GM18870 (cell line): Measurements from ENCODE around the gene HMCN2.

Experiments
- ATAC-seq: cut with Tn5 transposase; IDR thresholded peaks from one replicate; pipeline ENCODE4 v1.9.1; 2021; ENCODE audit warnings: moderate library complexity; ENCODE audit not compliant: unreplicated experiment

Gene HMCN2

DNA sequence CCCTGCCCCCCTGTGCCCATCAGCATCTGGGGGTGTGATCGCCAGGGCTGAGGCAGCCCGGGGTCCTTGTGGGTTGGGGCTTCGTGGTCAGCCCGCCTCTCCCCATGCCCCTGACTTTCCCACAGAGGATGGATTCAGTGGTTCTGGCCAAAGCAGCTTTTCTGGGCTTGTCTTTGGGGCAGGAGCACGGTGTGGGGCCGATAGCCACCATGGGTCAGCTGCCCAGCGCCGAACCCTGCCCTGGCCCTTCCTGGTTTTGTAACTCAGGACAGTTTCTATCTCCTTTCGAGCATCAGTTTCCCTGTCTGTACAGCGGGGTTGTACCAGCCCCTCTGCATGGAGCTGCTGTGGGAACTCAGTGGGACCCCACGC, 77.1 kb downstream of the HMCN2 start:
- ATAC-seq: no peak

- ATAC-seq: no peak
These were observed 77.9 kb downstream of the HMCN2 start for GRCh38 chr9:130343445-130343918.

- no peak for ATAC-seq
These were observed 78.8 kb downstream of the HMCN2 start for GRCh38 chr9:130344366-130344765.

GRCh38 chr9:130345009-130345896, 79.7 kb downstream of the HMCN2 start:
- ATAC-seq: no peak

DNA sequence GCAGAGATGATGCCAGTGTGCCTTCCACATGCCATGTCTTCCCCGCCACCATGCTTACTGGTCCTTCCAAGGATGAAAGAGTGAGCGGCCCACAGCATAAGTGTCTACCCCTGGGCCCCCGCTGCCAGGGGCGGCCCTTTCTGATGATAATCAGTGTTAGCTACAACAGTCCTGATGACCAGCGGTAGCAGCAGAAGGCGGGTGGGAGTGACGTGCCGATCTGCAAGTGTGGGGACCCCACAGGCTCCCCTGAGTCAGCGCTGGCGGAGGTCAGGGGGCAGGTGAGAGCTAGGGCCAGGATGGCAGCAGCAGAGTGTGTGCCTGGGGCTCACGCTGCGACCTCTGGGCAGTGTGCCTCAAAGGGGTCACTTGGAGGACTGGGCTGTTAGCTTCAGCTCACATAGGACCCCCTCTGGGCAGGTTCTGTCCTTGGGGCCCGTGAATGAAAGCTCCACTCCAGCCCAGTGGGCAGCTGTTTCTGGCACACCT, 80.4 kb downstream of the HMCN2 start:
- ATAC-seq: no peak

GRCh38 chr9:130346431-130346830, 80.9 kb downstream of the HMCN2 start:
- ATAC-seq: no peak

DNA sequence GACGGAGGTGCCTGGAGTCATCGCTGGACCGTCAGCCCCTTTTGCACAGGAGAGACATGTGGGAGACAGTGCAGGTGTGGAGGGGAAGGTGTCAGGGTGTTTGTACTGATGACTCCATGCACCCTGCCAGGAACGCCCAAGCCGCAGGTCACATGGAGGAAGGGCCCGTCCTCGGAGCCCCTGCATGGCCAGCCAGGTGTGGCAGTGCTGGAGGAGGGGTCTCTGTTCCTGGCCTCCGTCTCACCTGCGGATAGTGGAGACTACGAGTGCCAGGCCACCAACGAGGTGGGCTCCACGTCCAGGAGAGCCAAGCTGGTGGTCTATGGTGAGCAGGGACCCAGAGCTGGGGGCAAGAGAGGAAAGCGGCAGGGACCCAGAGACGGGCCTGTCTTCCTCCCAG, 81.5 kb downstream of the HMCN2 start:
- ATAC-seq: no peak

DNA sequence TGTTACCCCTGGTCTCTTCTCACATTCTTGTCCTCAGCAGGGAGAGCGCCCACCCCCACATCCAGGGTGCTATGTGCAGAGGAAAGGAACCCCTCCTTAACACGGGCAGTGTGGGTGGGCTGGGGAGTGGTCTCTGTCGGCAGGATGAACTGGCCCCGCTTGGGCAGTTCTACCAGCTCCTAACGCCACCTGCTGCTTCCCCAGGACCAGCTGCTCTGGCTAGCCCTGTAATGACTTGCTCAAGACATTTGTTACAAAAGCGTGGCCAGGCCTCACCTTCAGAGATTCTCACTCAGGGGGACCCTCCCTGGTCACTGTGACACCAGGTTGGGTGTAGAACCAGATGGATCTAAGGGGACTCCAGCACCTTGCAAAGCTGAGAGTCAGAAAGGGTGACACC, 82.4 kb downstream of the HMCN2 start:
- ATAC-seq: no peak

GRCh38 chr9:130348341-130348740, 82.8 kb downstream of the HMCN2 start:
- ATAC-seq: no peak

GRCh38 chr9:130348881-130349280, 83.3 kb downstream of the HMCN2 start:
- ATAC-seq: no peak

DNA sequence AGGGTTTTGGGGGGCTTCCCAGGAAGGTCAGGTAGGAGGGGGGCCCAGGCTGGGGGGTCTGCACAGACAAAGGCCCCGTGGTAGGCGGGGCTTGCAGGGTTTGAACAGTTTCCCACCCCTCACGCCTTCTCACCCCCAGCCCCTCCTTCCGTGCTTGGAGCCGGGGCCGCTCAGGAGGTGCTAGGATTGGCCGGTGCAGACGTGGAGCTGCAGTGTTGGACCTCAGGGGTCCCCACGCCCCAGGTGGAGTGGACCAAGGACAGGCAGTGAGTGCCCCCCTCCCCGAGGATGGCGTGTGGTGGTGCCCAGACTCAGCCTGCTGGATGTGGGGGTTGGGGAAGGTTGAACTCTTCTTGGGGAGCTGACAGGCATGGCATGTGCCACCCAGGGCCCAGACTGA, 83.8 kb downstream of the HMCN2 start:
- ATAC-seq: no peak

DNA sequence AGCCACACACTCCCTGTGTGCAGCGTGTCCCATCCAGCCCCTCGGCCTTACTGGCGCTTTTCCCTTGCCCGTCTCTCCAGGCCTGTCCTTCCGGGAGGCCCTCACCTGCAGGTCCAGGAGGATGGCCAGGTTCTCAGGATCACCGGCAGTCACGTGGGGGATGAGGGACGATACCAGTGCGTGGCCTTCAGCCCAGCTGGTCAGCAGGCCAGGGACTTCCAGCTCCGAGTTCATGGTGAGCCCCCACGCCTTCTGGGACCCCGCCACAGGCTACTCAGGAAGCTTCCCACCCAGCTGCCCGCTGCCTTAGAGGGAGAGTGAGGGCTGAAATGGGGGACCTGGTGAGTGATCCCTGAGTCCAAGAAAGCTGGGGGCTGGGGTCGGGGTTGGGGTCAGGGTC, 85.8 kb downstream of the HMCN2 start:
- ATAC-seq: no peak

GRCh38 chr9:130352081-130352480, 86.5 kb downstream of the HMCN2 start:
- ATAC-seq: no peak

- no peak for ATAC-seq
These were observed 87.2 kb downstream of the HMCN2 start for GRCh38 chr9:130352586-130353285.

- ATAC-seq: no peak
These were observed 88.8 kb downstream of the HMCN2 start for GRCh38 chr9:130354378-130354777.

- ATAC-seq: no peak
These were observed 89.2 kb downstream of the HMCN2 start for GRCh38 chr9:130354806-130355205.

- ATAC-seq: no peak
These were observed 90.5 kb downstream of the HMCN2 start for GRCh38 chr9:130356033-130356432.

DNA sequence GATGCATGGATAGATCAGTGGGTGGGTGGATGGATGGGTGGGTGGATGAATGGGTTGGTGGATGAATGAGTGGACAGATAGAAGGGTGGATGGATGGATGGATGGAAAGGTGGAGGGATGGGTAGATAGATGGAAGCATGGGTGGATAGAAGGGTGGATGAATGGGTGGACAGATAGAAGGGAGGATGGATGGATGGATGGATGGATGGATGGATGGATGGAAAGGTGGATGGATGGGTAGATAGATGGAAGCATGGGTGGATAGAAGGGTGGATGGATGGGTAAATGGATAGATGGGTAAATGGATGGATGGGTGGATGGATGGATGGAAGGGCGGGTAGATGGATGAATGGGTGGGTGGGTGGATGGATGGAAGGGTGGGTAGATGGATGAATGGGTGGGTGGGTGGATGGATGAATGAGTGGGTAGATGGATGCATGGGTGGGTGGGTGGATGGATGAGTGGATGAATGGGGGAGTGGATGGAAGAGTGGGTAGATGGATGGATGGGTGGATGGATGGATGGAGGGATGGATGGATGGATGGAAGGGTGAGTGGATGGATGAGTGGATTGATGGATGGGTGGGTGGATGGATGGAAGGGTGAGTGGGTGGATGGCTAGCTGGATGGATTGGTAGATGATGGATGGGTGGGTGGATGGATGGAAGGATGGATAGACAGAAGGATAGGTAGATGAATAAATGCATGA, 91.5 kb downstream of the HMCN2 start:
- ATAC-seq: no peak

- no peak for ATAC-seq
These were observed 93.4 kb downstream of the HMCN2 start for GRCh38 chr9:130358928-130359327.

DNA sequence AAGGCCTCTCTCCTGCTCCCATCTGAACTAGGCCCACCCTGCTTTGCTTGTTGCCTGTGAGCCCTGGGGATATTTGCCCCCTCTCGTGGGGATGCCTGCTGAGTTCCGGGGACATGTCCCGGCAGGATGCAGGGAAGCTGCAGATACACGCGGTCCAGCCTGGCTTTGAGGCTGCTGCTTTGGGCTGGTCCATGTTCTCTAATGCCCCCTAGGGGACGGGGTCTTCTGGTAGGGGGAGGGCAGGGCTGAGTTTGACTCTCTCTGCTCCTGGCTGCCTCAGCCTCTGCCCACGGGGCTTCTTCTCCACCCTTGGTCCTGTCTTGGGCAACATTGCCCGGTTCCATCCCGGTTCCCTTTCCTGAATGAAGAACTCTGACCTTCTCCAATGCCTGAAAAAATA, 94.3 kb downstream of the HMCN2 start:
- ATAC-seq: no peak

DNA sequence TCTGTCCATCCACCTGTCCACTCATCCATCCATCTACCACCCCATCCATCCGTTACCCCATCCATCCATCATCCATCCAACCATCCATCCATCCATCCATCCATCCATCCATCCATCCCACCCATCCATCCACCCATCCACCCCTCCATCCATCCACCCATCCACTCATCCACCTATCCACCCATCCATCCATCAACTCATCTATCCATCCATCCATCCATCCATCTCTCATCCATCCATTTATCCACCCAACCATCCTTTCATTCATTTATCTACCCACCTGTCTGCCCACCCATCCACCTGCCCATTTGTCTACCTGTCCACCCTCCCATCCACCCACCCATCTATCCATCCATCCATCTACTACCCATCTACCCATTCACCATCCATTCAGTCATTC, 95.1 kb downstream of the HMCN2 start:
- no peak for ATAC-seq
